ENCODE data around the gene SLC13A1.

DNA sequence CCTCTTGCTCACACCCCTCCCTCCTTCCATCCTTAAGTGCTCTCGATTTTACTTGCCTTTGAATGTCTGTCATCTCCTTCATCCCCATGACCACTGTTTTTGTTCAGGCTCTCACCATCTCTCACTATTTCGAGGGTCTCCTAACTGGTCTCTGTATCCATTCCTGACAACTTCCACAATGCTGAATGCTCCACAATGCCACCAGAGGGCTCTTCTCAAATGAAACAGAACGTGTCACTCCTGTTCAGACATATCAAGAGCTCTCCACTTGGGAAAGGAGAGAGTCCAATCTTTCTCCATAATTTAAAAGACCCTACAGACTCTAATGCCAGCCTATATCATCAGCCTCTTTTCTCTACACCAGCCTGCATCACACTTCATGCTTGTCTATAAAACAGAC is 9.0 kb upstream of the SLC13A1 start:
- TF ChIP-seq, protein P1, sequence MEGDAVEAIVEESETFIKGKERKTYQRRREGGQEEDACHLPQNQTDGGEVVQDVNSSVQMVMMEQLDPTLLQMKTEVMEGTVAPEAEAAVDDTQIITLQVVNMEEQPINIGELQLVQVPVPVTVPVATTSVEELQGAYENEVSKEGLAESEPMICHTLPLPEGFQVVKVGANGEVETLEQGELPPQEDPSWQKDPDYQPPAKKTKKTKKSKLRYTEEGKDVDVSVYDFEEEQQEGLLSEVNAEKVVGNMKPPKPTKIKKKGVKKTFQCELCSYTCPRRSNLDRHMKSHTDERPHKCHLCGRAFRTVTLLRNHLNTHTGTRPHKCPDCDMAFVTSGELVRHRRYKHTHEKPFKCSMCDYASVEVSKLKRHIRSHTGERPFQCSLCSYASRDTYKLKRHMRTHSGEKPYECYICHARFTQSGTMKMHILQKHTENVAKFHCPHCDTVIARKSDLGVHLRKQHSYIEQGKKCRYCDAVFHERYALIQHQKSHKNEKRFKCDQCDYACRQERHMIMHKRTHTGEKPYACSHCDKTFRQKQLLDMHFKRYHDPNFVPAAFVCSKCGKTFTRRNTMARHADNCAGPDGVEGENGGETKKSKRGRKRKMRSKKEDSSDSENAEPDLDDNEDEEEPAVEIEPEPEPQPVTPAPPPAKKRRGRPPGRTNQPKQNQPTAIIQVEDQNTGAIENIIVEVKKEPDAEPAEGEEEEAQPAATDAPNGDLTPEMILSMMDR (tag by site-specific recombination; IDR thresholded peaks at IDR 0.05): peak; percentile 33; the same call in 1 of the 2 replicates
- TF ChIP-seq ZNF350 (tag by site-specific recombination; IDR thresholded peaks at IDR 0.05) (no peak), KLF16 (tag by site-specific recombination; IDR thresholded peaks at IDR 0.05) (no peak), ZNF274 (IDR thresholded peaks at IDR 0.05; ENCODE audit: low read length) (no peak), ZNF274 (tag by site-specific recombination; IDR thresholded peaks at IDR 0.05; ENCODE audit: borderline replicate concordance) (no peak)
